K562 (cell line): Measurements from ENCODE around the gene INTS6L. TPM values are rescaled to one million over a fixed set of nuclear protein-coding genes. Genes with fewer than 3 reads are reported as not detected.

ENCODE experiments used
- BCOR ChIP-seq: fragments of 450-650 bp; IDR thresholded peaks from 2 replicates; pipeline ENCODE4 v1.6.1; 2016
- BRD4 ChIP-seq: fragments of 200-600 bp; sonication (generic); IDR thresholded peaks from 2 replicates; pipeline ENCODE4 v1.6.1; 2017; ENCODE audit warnings: inconsistent platforms
- CBFA2T3 ChIP-seq: fragments of 450-650 bp; IDR thresholded peaks from 2 replicates; pipeline ENCODE4 v1.6.1; 2017
- HDAC3 ChIP-seq: fragments of 450-650 bp; IDR thresholded peaks from 2 replicates; pipeline ENCODE4 v1.6.1; 2018; ENCODE audit warnings: borderline replicate concordance, mild to moderate bottlenecking, moderate library complexity; ENCODE audit not compliant: partially characterized antibody
- HOXB6 ChIP-seq: fragments of 250-450 bp; sonication (Bioruptor Pico); IDR thresholded peaks from 2 replicates; pipeline ENCODE4 v1.5.1; 2022; ENCODE audit warnings: mild to moderate bottlenecking, borderline replicate concordance
- NCOA4 ChIP-seq: fragments of 450-650 bp; IDR thresholded peaks from 2 replicates; pipeline ENCODE4 v1.6.1; 2018; ENCODE audit warnings: mild to moderate bottlenecking; ENCODE audit not compliant: partially characterized antibody
- NCOA6 ChIP-seq: fragments of 450-650 bp; IDR thresholded peaks from 2 replicates; pipeline ENCODE4 v1.6.1; 2017; ENCODE audit warnings: mild to moderate bottlenecking
- PCBP2 ChIP-seq: fragments of 200-400 bp; formaldehyde crosslinking; IDR thresholded peaks from 2 replicates; pipeline ENCODE4 v1.6.1; 2018; ENCODE audit warnings: low read length, low read depth, mild to moderate bottlenecking, moderate library complexity; ENCODE audit not compliant: poor library complexity, severe bottlenecking
- RBM14 ChIP-seq: fragments of 200-400 bp; formaldehyde crosslinking; IDR thresholded peaks from 2 replicates; pipeline ENCODE4 v1.6.1; 2018; ENCODE audit warnings: low read depth, mild to moderate bottlenecking, low read length, moderate library complexity, borderline replicate concordance; ENCODE audit not compliant: insufficient read depth
- RHOXF2B ChIP-seq: fragments of 250-450 bp; sonication (Bioruptor Pico); conservative IDR thresholded peaks from 2 replicates; pipeline ENCODE4 v1.5.1; 2021
- RNF2 ChIP-seq: sonication (generic); IDR thresholded peaks from 2 replicates; pipeline ENCODE4 v1.6.1; 2016
- SRF ChIP-seq, 2 experiments: fragments of 250-450, 450-650 bp in 1 of 2; sonication (Bioruptor Pico) in 1 of 2; sonication (generic) in 1 of 2; formaldehyde crosslinking; IDR thresholded peaks; 2 replicates each; pipeline versions ENCODE4 v1.5.0 to v1.5.1; 2020 to 2022; ENCODE audit warnings: mild to moderate bottlenecking in 1 of 2, missing genetic modification reagents in 1 of 2
- ZNF121 ChIP-seq: sonication (generic); formaldehyde crosslinking; conservative IDR thresholded peaks from 2 replicates; pipeline ENCODE4 v1.8.0; 2022; ENCODE audit warnings: missing genetic modification reagents
- polyA plus RNA-seq, 8 experiments: library from polyadenylated mRNA; depleted of rRNA in 4 of 8; stranded (reverse) in 5 of 8; unstranded in 3 of 8; fragments of >200 nt; fragmentation: Nextera tagmentation in 2 of 8; fragmentation: Illumina TruSeq in 1 of 8; extraction: Ambion mirVana in 2 of 8; extraction: Trizol in 1 of 8; gene quantifications; 2 replicates each; pipeline versions ENCODE4 v1.2.1 to v1.2.3, GENCODE V29; 2011 to 2014; ENCODE audit warnings: inconsistent platforms in 1 of 8, missing spikeins in 1 of 8
- total RNA-seq, 7 experiments: library from RNA; depleted of rRNA in 6 of 7; stranded (reverse); fragments of >200 nt in 6 of 7; fragmentation: Illumina TruSeq in 2 of 7; extraction: Trizol in 2 of 7; gene quantifications; 2 replicates each; pipeline versions ENCODE4 v1.2.1 to v1.2.3, GENCODE V29; 2011 to 2021; ENCODE audit warnings: low replicate concordance in 1 of 7
- TF ChIP-seq, protein P1 (sequence below): sonication (generic); formaldehyde crosslinking; IDR thresholded peaks from 2 replicates; pipeline ENCODE4 v1.8.0; 2023; ENCODE audit warnings: mild to moderate bottlenecking, missing genetic modification reagents
- TF ChIP-seq, protein P2 (sequence below): fragments of 450-650 bp; conservative IDR thresholded peaks from 2 replicates; pipeline ENCODE4 v1.6.1; 2016; ENCODE audit warnings: missing genetic modification characterization, low read depth, mild to moderate bottlenecking, control low read depth, missing compliant biosample characterization
- TF ChIP-seq, protein P3 (sequence below): sonication (generic); formaldehyde crosslinking; IDR thresholded peaks from 2 replicates; pipeline ENCODE4 v1.9.0; 2022; ENCODE audit warnings: mild to moderate bottlenecking, missing genetic modification reagents
- TF ChIP-seq, protein P4 (sequence below): IDR thresholded peaks from 3 replicates; pipeline ENCODE4 v1.6.1; 2011; ENCODE audit warnings: borderline replicate concordance, mild to moderate bottlenecking; ENCODE audit not compliant: insufficient read length, insufficient read depth

Gene INTS6L
- total and polyA plus RNA-seq, 9 of the 15 experiments (the other 6 are each of a cell fraction or from before 2014, with no cell fraction given), result 6.1 to 44.9 (median 21.9) TPM

DNA sequence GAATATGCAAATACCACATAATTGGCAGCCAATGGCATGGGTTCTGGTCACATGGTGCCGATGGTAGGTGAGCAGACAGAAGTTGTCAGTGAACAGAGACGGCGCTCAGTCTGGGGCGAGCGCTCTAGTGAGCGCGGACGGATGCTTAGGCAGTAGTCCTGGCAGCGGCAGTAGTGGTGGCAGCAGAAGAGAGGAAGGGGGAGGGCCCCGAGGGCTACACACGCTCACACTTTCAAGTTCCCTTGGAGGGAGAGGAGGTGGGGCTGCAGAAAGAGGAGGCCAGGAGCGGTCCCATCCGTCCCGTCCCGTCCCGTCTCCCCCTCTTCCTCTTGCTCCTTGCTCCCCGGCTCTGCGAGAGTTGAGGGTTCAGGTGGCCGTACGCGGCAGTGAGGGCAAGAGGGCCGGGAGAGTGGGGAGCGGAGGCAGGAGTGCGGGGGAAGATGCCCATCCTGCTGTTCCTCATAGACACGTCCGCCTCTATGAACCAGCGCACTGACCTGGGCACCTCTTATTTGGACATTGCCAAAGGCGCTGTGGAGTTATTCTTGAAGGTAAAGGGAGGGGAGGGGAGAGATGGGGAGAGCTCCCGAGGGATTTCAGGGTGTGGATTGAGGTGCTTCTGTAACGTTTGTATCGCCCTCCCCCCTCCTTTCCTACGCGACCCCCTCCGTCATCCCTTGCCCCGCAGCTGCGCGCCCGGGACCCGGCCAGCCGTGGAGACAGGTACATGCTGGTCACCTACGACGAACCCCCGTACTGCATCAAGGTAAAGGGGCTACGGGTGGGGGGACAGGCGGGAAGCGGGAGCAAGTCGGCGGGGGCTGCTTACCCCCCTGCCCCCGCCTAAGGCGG is at the start of gene INTS6L (continued):
- TF ChIP-seq, protein P1, sequence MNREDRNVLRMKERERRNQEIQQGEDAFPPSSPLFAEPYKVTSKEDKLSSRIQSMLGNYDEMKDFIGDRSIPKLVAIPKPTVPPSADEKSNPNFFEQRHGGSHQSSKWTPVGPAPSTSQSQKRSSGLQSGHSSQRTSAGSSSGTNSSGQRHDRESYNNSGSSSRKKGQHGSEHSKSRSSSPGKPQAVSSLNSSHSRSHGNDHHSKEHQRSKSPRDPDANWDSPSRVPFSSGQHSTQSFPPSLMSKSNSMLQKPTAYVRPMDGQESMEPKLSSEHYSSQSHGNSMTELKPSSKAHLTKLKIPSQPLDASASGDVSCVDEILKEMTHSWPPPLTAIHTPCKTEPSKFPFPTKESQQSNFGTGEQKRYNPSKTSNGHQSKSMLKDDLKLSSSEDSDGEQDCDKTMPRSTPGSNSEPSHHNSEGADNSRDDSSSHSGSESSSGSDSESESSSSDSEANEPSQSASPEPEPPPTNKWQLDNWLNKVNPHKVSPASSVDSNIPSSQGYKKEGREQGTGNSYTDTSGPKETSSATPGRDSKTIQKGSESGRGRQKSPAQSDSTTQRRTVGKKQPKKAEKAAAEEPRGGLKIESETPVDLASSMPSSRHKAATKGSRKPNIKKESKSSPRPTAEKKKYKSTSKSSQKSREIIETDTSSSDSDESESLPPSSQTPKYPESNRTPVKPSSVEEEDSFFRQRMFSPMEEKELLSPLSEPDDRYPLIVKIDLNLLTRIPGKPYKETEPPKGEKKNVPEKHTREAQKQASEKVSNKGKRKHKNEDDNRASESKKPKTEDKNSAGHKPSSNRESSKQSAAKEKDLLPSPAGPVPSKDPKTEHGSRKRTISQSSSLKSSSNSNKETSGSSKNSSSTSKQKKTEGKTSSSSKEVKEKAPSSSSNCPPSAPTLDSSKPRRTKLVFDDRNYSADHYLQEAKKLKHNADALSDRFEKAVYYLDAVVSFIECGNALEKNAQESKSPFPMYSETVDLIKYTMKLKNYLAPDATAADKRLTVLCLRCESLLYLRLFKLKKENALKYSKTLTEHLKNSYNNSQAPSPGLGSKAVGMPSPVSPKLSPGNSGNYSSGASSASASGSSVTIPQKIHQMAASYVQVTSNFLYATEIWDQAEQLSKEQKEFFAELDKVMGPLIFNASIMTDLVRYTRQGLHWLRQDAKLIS (CRISPR knock-in tag), result 0 out of 2 replicates have a peak, but pooled peaks have one; percentile 53
- TF ChIP-seq RNF2 (no peak), PCBP2 (no peak), NCOA6 (peak; percentile 89), RHOXF2B (CRISPR knock-in tag) (no peak), SRF (CRISPR knock-in tag; IDR thresholded peaks at IDR 0.05) (no peak), ZNF121 (CRISPR knock-in tag) (no peak), HDAC3 (no peak), NCOA4 (no peak), RBM14 (no peak), CBFA2T3 (no peak), BCOR (no peak; the same call in 1 of the 2 replicates), HOXB6 (CRISPR knock-in tag) (no peak), BRD4 (no peak)
- TF ChIP-seq, protein P2, sequence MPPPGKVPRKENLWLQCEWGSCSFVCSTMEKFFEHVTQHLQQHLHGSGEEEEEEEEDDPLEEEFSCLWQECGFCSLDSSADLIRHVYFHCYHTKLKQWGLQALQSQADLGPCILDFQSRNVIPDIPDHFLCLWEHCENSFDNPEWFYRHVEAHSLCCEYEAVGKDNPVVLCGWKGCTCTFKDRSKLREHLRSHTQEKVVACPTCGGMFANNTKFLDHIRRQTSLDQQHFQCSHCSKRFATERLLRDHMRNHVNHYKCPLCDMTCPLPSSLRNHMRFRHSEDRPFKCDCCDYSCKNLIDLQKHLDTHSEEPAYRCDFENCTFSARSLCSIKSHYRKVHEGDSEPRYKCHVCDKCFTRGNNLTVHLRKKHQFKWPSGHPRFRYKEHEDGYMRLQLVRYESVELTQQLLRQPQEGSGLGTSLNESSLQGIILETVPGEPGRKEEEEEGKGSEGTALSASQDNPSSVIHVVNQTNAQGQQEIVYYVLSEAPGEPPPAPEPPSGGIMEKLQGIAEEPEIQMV (tag), result no peak
- TF ChIP-seq, protein P3, sequence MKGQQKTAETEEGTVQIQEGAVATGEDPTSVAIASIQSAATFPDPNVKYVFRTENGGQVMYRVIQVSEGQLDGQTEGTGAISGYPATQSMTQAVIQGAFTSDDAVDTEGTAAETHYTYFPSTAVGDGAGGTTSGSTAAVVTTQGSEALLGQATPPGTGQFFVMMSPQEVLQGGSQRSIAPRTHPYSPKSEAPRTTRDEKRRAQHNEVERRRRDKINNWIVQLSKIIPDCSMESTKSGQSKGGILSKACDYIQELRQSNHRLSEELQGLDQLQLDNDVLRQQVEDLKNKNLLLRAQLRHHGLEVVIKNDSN, result peak; percentile 97
- TF ChIP-seq, protein P4, sequence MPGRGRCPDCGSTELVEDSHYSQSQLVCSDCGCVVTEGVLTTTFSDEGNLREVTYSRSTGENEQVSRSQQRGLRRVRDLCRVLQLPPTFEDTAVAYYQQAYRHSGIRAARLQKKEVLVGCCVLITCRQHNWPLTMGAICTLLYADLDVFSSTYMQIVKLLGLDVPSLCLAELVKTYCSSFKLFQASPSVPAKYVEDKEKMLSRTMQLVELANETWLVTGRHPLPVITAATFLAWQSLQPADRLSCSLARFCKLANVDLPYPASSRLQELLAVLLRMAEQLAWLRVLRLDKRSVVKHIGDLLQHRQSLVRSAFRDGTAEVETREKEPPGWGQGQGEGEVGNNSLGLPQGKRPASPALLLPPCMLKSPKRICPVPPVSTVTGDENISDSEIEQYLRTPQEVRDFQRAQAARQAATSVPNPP, result no peak
